HepG2 (cell line): ENCODE results near the gene NXPE3. TPM values are rescaled to one million over a fixed set of nuclear protein-coding genes. Genes with fewer than 3 reads are reported as not detected.

Experiments used
- ATAC-seq: fragments of 200-7000 bp; cut with Tn5 transposase; 3 replicates; pipeline ENCODE4 v1.9.1; 2020; ENCODE audit warnings: mild to moderate bottlenecking, moderate library complexity
- BruUV-seq: library from RNA; stranded (reverse); fragments of 400-500 nt; replicated peaks from 2 replicates; lab custom pipeline; 2021; lab: Mats Ljungman, UMichigan
- CTCF ChIA-PET: fragments of 300-600 bp; formaldehyde crosslinking; extraction: SDS; loops from one replicate; lab custom pipeline; 2021; ENCODE audit warnings: low total read pairs, inconsistent platforms, low intra/inter-chr PET ratio; lab: Yijun Ruan, JAX
- POLR2A ChIA-PET: fragments of 350-600 bp; sonication (Branson Sonifier 250); formaldehyde crosslinking; loops from one replicate; lab custom pipeline; 2020; ENCODE audit warnings: antibody characterized with exemption, inconsistent platforms; lab: Yijun Ruan, JAX
- DNase-seq: peaks from one replicate; pipeline ENCODE4 v3.0.0-alpha.2; 2015; ENCODE audit warnings: low spot score
- FAIRE-seq: peaks from 3 replicates; lab custom pipeline; 2011; peaks lifted over from hg19 to GRCh38; lab: Jason Lieb, UNC
- H2AFZ ChIP-seq: one replicate; pipeline ENCODE4 v1.6.1; 2011; ENCODE audit warnings: low read length, inconsistent platforms
- H3K27ac ChIP-seq: fragments of 300-600 bp; 3 replicates; pipeline ENCODE4 v1.8.0; 2011; ENCODE audit warnings: mixed run types, mild to moderate bottlenecking, mixed read lengths, low read length, inconsistent platforms; ENCODE audit not compliant: insufficient read depth; ENCODE audit errors: extremely low read length
- H3K27me3 ChIP-seq, 2 experiments: fragments of 200-600 bp in 1 of 2; 2 replicates in 1 of 2; 3 replicates in 1 of 2; pipeline versions ENCODE4 v1.6.0 to v1.8.0; 2011; ENCODE audit warnings: low read length in 2 of 2, mild to moderate bottlenecking in 2 of 2, moderate library complexity in 2 of 2, inconsistent platforms in 1 of 2; ENCODE audit not compliant: insufficient read depth in 2 of 2, control insufficient read depth in 1 of 2
- H3K36me3 ChIP-seq, 2 experiments: fragments of 200-600 bp in 1 of 2; replicated peaks in 1 of 2; 2 replicates in 1 of 2; 3 replicates in 1 of 2; pipeline versions ENCODE4 v1.5.1 to v1.8.0; 2011; ENCODE audit warnings: low read length in 2 of 2, inconsistent platforms in 1 of 2; ENCODE audit not compliant: insufficient read depth in 2 of 2, control insufficient read depth in 1 of 2
- H3K4me1 ChIP-seq: 2 replicates; pipeline ENCODE4 v1.5.1; 2012; ENCODE audit warnings: low read length, inconsistent platforms; ENCODE audit not compliant: insufficient read depth
- H3K4me2 ChIP-seq: 2 replicates; pipeline ENCODE4 v1.6.0; 2011; ENCODE audit warnings: low read depth, low read length, inconsistent platforms
- H3K4me3 ChIP-seq, 3 experiments: fragments of 200-600 bp in 1 of 3; sonication (generic), shearing (Covaris generic) in 1 of 3; replicated peaks in 1 of 3; 2 replicates each; pipeline ENCODE4 v1.5.1; 2011 to 2016; ENCODE audit warnings: low read length in 3 of 3, inconsistent platforms in 2 of 3, low read depth in 2 of 3, mild to moderate bottlenecking in 2 of 3, control low read depth in 1 of 3, mixed read lengths in 1 of 3; ENCODE audit not compliant: insufficient read depth in 1 of 3
- H3K79me2 ChIP-seq: one replicate; pipeline ENCODE4 v1.6.1; 2011; ENCODE audit warnings: low read length, inconsistent platforms; ENCODE audit not compliant: insufficient read depth
- H3K9ac ChIP-seq: 2 replicates; pipeline ENCODE4 v1.6.0; 2011; ENCODE audit warnings: mild to moderate bottlenecking, low read depth, low read length, inconsistent platforms; ENCODE audit not compliant: insufficient read depth
- H3K9me3 ChIP-seq: 2 replicates; pipeline ENCODE4 v1.5.1; 2012; ENCODE audit warnings: mild to moderate bottlenecking, low read length
- H4K20me1 ChIP-seq: 2 replicates; pipeline ENCODE4 v1.6.0; 2011; ENCODE audit warnings: inconsistent platforms, mild to moderate bottlenecking, low read length, moderate library complexity; ENCODE audit not compliant: insufficient read depth
- DDIT3 ChIP-seq: sonication (generic); formaldehyde crosslinking; IDR thresholded peaks from 2 replicates; pipeline ENCODE4 v1.4.0; 2020; ENCODE audit warnings: mild to moderate bottlenecking, missing genetic modification reagents
- FOXA3 ChIP-seq: IDR thresholded peaks from 2 replicates; pipeline ENCODE4 v1.6.1; 2016; ENCODE audit warnings: missing genetic modification reagents, missing compliant biosample characterization
- HBP1 ChIP-seq: IDR thresholded peaks from 2 replicates; pipeline ENCODE4 v1.6.1; 2016; ENCODE audit warnings: low read depth, control low read depth
- HMG20A ChIP-seq: IDR thresholded peaks from 2 replicates; pipeline ENCODE4 v1.6.1; 2016; ENCODE audit warnings: borderline replicate concordance
- MXD3 ChIP-seq: IDR thresholded peaks from 2 replicates; pipeline ENCODE4 v1.6.1; 2016; ENCODE audit warnings: mild to moderate bottlenecking, missing biosample characterization, missing genetic modification reagents
- NFAT5 ChIP-seq: sonication (generic); formaldehyde crosslinking; IDR thresholded peaks from 2 replicates; pipeline ENCODE4 v1.4.0; 2020; ENCODE audit warnings: missing genetic modification reagents
- NFIB ChIP-seq: sonication (generic); formaldehyde crosslinking; IDR thresholded peaks from 2 replicates; pipeline ENCODE4 v1.9.0; 2021; ENCODE audit warnings: missing genetic modification reagents, mild to moderate bottlenecking, borderline replicate concordance
- NR2C2 ChIP-seq: sonication (generic); formaldehyde crosslinking; IDR thresholded peaks from 2 replicates; pipeline ENCODE4 v1.4.0; 2020; ENCODE audit warnings: missing genetic modification reagents, mild to moderate bottlenecking, moderate library complexity, borderline replicate concordance
- PRMT3 ChIP-seq: sonication (generic); formaldehyde crosslinking; IDR thresholded peaks from 2 replicates; pipeline ENCODE4 v1.8.1; 2022; ENCODE audit warnings: low read depth, mild to moderate bottlenecking, moderate library complexity, missing genetic modification reagents, borderline replicate concordance
- TIGD3 ChIP-seq: sonication (generic); formaldehyde crosslinking; IDR thresholded peaks from 2 replicates; pipeline ENCODE4 v1.5.1; 2020; ENCODE audit warnings: mild to moderate bottlenecking, missing genetic modification reagents, borderline replicate concordance
- WIZ ChIP-seq: sonication (generic); formaldehyde crosslinking; IDR thresholded peaks from 2 replicates; pipeline ENCODE4 v1.5.1; 2020; ENCODE audit warnings: mild to moderate bottlenecking, missing genetic modification reagents
- ZBTB38 ChIP-seq: sonication (generic); formaldehyde crosslinking; IDR thresholded peaks from 2 replicates; pipeline ENCODE4 v1.5.1; 2020; ENCODE audit warnings: mild to moderate bottlenecking, missing genetic modification reagents
- ZSCAN30 ChIP-seq: sonication (generic); formaldehyde crosslinking; IDR thresholded peaks from 2 replicates; pipeline ENCODE4 v1.5.0; 2020; ENCODE audit warnings: mild to moderate bottlenecking, missing genetic modification reagents
- in situ Hi-C: cut with HindIII; loops from 2 replicates; pipeline ENCODE4 v1.10.0; 2017; ENCODE audit warnings: low pct_unique_long_range_greater_than_20kb; ENCODE audit not compliant: extremely low pct_ligation_motif_present
- intact Hi-C: fragments of 100-400 bp; cut with micrococcal nuclease; formaldehyde crosslinking; loops from one replicate; pipeline ENCODE4 v1.10.0; 2022; ENCODE audit not compliant: unreplicated experiment
- polyA plus RNA-seq, 8 experiments: library from polyadenylated mRNA; depleted of rRNA in 3 of 8; stranded (reverse) in 7 of 8; unstranded in 1 of 8; fragments of >200 nt; fragmentation: Illumina TruSeq in 4 of 8; extraction: Trizol in 4 of 8; gene quantifications; 2 replicates each; pipeline versions ENCODE4 v1.2.1 to v1.2.3, GENCODE V29; 2011 to 2016; ENCODE audit warnings: low read depth in 4 of 8, missing spikeins in 1 of 8, mixed read lengths in 1 of 8; ENCODE audit not compliant: insufficient read depth in 1 of 8
- total RNA-seq, 5 experiments: library from RNA; depleted of rRNA; stranded (reverse); fragments of >200 nt; fragmentation: Illumina TruSeq; extraction: Trizol; gene quantifications; 2 replicates each; pipeline ENCODE4 v1.2.3, GENCODE V29; 2016; ENCODE audit warnings: low read depth in 1 of 5

Gene NXPE3
- total and polyA plus RNA-seq, 2 of the 13 experiments (the other 11 are each of a cell fraction or from before 2014, with no cell fraction given), result 3.5 to 4.7 TPM

GRCh38 chr3:101810022-101810418 is 31.0 kb downstream of the NXPE3 start:
- in situ Hi-C loops (no loop called here), intact Hi-C loops (loop anchor here (5.0 kb wide), 2 partner anchors 37 to 252 kb away; partner anchors contain the start of gene NFKBIZ)
- FAIRE-seq (no peak), DNase-seq (no peak), ATAC-seq (no peak)
- Histone ChIP-seq H3K4me3 (no peak overlapping the region), H3K27ac (no peak overlapping the region), H3K79me2 (no peaks in the 10 kb centered on the region), H3K9me3 (no peaks in the 10 kb centered on the region), H3K36me3 (no peaks in the 10 kb centered on the region), H4K20me1 (no peaks in the 10 kb centered on the region), H3K9ac (no peak overlapping the region), H3K27me3 (no peaks in the 10 kb centered on the region), H3K4me2 (no peak overlapping the region), H3K4me1 (peaks cover 29% of the 10 kb centered on the region), H2AFZ (no peak overlapping the region)
- POLR2A ChIA-PET, result no interaction called here
- CTCF ChIA-PET, result interaction anchor here (1.3 to 2.4 kb wide), 3 partner anchors 415 to 726 kb away, joined by 4 to 24 read pairs (median 8); no protein-coding TSS in a partner anchor
- no TSS peak for BruUV-seq
- TF ChIP-seq PRMT3, result no peak
- TF ChIP-seq FOXA3 (CRISPR knock-in tag), result no peak
- no peak for TF ChIP-seq HBP1 (CRISPR knock-in tag)
- TF ChIP-seq MXD3 (CRISPR knock-in tag), result no peak
- TF ChIP-seq NR2C2 (CRISPR knock-in tag), result no peak
- no peak for TF ChIP-seq ZBTB38
- TF ChIP-seq NFAT5, result no peak
- no peak for TF ChIP-seq TIGD3 (CRISPR knock-in tag)
- TF ChIP-seq ZSCAN30 (CRISPR knock-in tag), result no peak
- TF ChIP-seq HMG20A (CRISPR knock-in tag), result no peak
- no peak for TF ChIP-seq WIZ (CRISPR knock-in tag)
- TF ChIP-seq NFIB (CRISPR knock-in tag), result no peak
- TF ChIP-seq DDIT3 (CRISPR knock-in tag), result no peak
